Stimulated activated naive CD4-positive, alpha-beta T cell treated with Interleukin-2 at 50 U/mL for 16 hours (primary cell): Measurements from ENCODE around the gene BTRC.
"Not testable (repeated sequence)": the region's sequence is repeated elsewhere in the genome, so short reads cannot be mapped to it uniquely, and the experiment has no call there.

Source experiments
- DNase-seq: peaks from one replicate; lab custom pipeline; 2025; lab: John Stamatoyannopoulos, UW

BTRC gene

GRCh38 chr10:101386659-101387259 is 32.8 kb downstream of the BTRC start:
- no peak for DNase-seq

- DNase-seq: no peak
These were observed 34.8 kb downstream of the BTRC start for GRCh38 chr10:101388676-101389276.

GRCh38 chr10:101389532-101389931 is 35.6 kb downstream of the BTRC start:
- DNase-seq: not testable (repeated sequence)

- no peak for DNase-seq
These were observed 36.1 kb downstream of the BTRC start for GRCh38 chr10:101389986-101390531.

GRCh38 chr10:101393378-101393777 is 39.4 kb downstream of the BTRC start:
- DNase-seq: no peak

GRCh38 chr10:101394524-101395133 is 40.7 kb downstream of the BTRC start:
- no peak for DNase-seq

GRCh38 chr10:101397140-101397539 is 43.2 kb downstream of the BTRC start:
- no peak for DNase-seq

- no peak for DNase-seq
These were observed 46.6 kb downstream of the BTRC start for GRCh38 chr10:101400585-101400984.

GRCh38 chr10:101402711-101403110 is 48.7 kb downstream of the BTRC start:
- no peak for DNase-seq

GRCh38 chr10:101403161-101403560 is 49.2 kb downstream of the BTRC start:
- no peak for DNase-seq

GRCh38 chr10:101405001-101405400 is 51.0 kb downstream of the BTRC start:
- no peak for DNase-seq

- DNase-seq: no peak
These were observed 57.6 kb downstream of the BTRC start for GRCh38 chr10:101411598-101411997.

GRCh38 chr10:101414034-101414433 is 60.1 kb downstream of the BTRC start:
- no peak for DNase-seq

- DNase-seq: no peak
These were observed 61.9 kb downstream of the BTRC start for GRCh38 chr10:101415884-101416283.

- not testable (repeated sequence) for DNase-seq
These were observed 68.0 kb downstream of the BTRC start for GRCh38 chr10:101421967-101422366.

GRCh38 chr10:101425535-101425934 is 71.6 kb downstream of the BTRC start:
- DNase-seq: no peak

- no peak for DNase-seq
These were observed 74.1 kb downstream of the BTRC start for GRCh38 chr10:101428036-101428435.

- DNase-seq: no peak
These were observed 75.5 kb downstream of the BTRC start for GRCh38 chr10:101429423-101429822.

- no peak for DNase-seq
These were observed 82.3 kb downstream of the BTRC start for GRCh38 chr10:101436302-101436701.

- no peak for DNase-seq
These were observed 85.0 kb downstream of the BTRC start for GRCh38 chr10:101438881-101439391.

- DNase-seq: no peak
These were observed 87.8 kb downstream of the BTRC start for GRCh38 chr10:101441541-101442455.

- no peak for DNase-seq
These were observed 88.5 kb downstream of the BTRC start for GRCh38 chr10:101442456-101442800.
